Measurements from ENCODE around the gene GAB1.

The GAB1 gene

DNA sequence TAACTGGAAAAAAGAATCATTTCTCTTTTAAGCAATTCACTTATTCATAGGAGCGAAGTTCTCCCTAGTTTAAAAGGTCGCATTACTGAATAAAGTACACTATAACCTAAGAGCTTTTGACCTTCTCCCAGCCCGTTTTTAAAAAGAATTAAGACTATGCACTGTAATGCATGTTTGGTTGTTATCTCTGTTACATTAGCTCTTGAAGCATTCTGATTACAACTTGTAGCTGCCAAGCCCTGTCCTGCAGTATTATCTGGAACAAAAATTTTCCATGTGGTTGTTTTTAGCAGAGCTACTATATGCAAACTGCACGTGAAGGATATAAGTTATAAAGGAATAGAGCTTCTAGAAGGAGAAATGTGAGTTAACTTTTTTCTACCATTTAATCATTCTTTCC lies 8.1 kb downstream of the GAB1 start:
- Histone ChIP-seq H3K4me3 (ENCODE audit: low read depth, low read length) (no peak overlapping the region), H3K9me3 (ENCODE audit: control insufficient read depth, insufficient read depth, low read depth, low read length) (no peaks in the 10 kb centered on the region), H3K36me3 (ENCODE audit: control insufficient read depth in 2 of 2, insufficient read depth in 1 of 2, low read length in 2 of 2) (no peaks in the 10 kb centered on the region), H3K4me1 (ENCODE audit: control insufficient read depth, insufficient read depth, low read length) (peaks cover 10% of the 10 kb centered on the region; the same call in 1 of the 2 replicates), H3K27ac (ENCODE audit: extremely low read depth, low read depth, low read length) (no peak overlapping the region)
- POLR2A ChIA-PET, result interaction anchor here (1.1 kb wide), 1 partner anchor 8 kb away, joined by 3 read pairs; the partner anchor contains the start of gene GAB1
- CTCF ChIA-PET, result interaction anchor here (0.7 kb wide), 1 partner anchor 1997 kb away, joined by 3 read pairs; no protein-coding TSS in a partner anchor
- TF ChIP-seq BCL11A (tag by site-specific recombination; IDR thresholded peaks at IDR 0.05; ENCODE audit: low read depth) (no peak), ZNF549 (tag by site-specific recombination; IDR thresholded peaks at IDR 0.05) (no peak), KLF7 (tag by site-specific recombination; IDR thresholded peaks at IDR 0.05; ENCODE audit: borderline replicate concordance) (no peak), ZNF658 (tag by site-specific recombination; IDR thresholded peaks at IDR 0.05) (no peak), ZNF140 (tag by site-specific recombination; IDR thresholded peaks at IDR 0.05) (no peak)

DNA sequence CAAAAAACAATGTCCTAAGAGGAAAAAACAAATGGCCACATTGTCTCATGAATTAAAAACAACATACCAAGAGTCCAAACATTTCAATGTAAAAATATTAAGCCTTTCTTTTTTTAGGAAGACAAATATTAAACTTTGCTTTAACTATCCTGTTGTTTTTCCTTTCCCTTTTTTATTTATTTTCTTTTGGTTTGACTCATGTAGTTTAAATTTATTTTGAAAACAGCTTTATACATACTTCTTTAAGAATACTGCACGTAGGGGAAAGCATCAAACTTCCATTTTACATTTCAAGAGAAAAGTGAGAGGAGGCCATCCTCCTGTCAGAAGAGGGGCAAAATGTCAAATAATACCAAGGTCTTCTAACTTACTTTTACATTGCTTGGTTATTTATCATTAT lies 8.7 kb downstream of the GAB1 start:
- Histone ChIP-seq H3K9me3 (ENCODE audit: control insufficient read depth, insufficient read depth, low read depth, low read length) (no peaks in the 10 kb centered on the region), H3K36me3 (ENCODE audit: control insufficient read depth in 2 of 2, insufficient read depth in 1 of 2, low read length in 2 of 2) (no peaks in the 10 kb centered on the region), H3K4me3 (ENCODE audit: low read depth, low read length) (no peak overlapping the region), H3K27ac (ENCODE audit: extremely low read depth, low read depth, low read length) (no peak overlapping the region), H3K4me1 (ENCODE audit: control insufficient read depth, insufficient read depth, low read length) (peaks cover 10% of the 10 kb centered on the region; the same call in 1 of the 2 replicates)
- CTCF ChIA-PET, result no interaction called here
- TF ChIP-seq ZNF354C (tag by site-specific recombination; IDR thresholded peaks at IDR 0.05; ENCODE audit: borderline replicate concordance, low read depth) (no peak), ZNF202 (tag by site-specific recombination; IDR thresholded peaks at IDR 0.05; ENCODE audit: borderline replicate concordance) (no peak), GLI2 (tag by site-specific recombination; IDR thresholded peaks at IDR 0.05; ENCODE audit: borderline replicate concordance, low read depth) (no peak), ZNF621 (tag by site-specific recombination; IDR thresholded peaks at IDR 0.05) (no peak), IKZF3 (tag by site-specific recombination; IDR thresholded peaks at IDR 0.05) (no peak), ZNF777 (tag by site-specific recombination; IDR thresholded peaks at IDR 0.05; ENCODE audit: borderline replicate concordance) (no peak), ZIC2 (tag by site-specific recombination; IDR thresholded peaks at IDR 0.05) (no peak), SALL2 (tag by site-specific recombination; IDR thresholded peaks at IDR 0.05; ENCODE audit: borderline replicate concordance) (no peak), ZSCAN16 (tag by site-specific recombination; IDR thresholded peaks at IDR 0.05) (no peak), ZNF223 (tag by site-specific recombination; IDR thresholded peaks at IDR 0.05) (no peak), ZNF114 (tag by site-specific recombination; IDR thresholded peaks at IDR 0.05) (no peak), ZFP41 (tag by site-specific recombination; IDR thresholded peaks at IDR 0.05; ENCODE audit: borderline replicate concordance) (no peak), ZNF175 (tag by site-specific recombination; IDR thresholded peaks at IDR 0.05) (no peak)
- TF ChIP-seq, protein P1, sequence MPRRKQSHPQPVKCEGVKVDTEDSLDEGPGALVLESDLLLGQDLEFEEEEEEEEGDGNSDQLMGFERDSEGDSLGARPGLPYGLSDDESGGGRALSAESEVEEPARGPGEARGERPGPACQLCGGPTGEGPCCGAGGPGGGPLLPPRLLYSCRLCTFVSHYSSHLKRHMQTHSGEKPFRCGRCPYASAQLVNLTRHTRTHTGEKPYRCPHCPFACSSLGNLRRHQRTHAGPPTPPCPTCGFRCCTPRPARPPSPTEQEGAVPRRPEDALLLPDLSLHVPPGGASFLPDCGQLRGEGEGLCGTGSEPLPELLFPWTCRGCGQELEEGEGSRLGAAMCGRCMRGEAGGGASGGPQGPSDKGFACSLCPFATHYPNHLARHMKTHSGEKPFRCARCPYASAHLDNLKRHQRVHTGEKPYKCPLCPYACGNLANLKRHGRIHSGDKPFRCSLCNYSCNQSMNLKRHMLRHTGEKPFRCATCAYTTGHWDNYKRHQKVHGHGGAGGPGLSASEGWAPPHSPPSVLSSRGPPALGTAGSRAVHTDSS (tag by site-specific recombination; IDR thresholded peaks at IDR 0.05), result no peak
- TF ChIP-seq, protein P2, sequence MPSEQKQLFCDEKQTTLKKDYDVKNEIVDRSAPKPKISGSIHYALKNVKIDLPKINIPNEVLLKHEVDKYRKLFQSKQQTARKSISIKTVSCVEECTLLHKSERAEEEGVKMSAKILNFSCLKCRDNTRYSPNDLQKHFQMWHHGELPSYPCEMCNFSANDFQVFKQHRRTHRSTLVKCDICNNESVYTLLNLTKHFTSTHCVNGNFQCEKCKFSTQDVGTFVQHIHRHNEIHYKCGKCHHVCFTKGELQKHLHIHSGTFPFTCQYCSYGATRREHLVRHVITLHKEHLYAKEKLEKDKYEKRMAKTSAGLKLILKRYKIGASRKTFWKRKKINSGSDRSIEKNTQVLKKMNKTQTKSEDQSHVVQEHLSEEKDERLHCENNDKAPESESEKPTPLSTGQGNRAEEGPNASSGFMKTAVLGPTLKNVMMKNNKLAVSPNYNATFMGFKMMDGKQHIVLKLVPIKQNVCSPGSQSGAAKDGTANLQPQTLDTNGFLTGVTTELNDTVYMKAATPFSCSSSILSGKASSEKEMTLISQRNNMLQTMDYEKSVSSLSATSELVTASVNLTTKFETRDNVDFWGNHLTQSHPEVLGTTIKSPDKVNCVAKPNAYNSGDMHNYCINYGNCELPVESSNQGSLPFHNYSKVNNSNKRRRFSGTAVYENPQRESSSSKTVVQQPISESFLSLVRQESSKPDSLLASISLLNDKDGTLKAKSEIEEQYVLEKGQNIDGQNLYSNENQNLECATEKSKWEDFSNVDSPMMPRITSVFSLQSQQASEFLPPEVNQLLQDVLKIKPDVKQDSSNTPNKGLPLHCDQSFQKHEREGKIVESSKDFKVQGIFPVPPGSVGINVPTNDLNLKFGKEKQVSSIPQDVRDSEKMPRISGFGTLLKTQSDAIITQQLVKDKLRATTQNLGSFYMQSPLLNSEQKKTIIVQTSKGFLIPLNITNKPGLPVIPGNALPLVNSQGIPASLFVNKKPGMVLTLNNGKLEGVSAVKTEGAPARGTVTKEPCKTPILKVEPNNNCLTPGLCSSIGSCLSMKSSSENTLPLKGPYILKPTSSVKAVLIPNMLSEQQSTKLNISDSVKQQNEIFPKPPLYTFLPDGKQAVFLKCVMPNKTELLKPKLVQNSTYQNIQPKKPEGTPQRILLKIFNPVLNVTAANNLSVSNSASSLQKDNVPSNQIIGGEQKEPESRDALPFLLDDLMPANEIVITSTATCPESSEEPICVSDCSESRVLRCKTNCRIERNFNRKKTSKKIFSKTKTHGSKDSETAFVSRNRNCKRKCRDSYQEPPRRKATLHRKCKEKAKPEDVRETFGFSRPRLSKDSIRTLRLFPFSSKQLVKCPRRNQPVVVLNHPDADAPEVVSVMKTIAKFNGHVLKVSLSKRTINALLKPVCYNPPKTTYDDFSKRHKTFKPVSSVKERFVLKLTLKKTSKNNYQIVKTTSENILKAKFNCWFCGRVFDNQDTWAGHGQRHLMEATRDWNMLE (tag by site-specific recombination; conservative IDR thresholded peaks at IDR 0.05; ENCODE audit: low read depth), result no peak
- TF ChIP-seq, protein P3, sequence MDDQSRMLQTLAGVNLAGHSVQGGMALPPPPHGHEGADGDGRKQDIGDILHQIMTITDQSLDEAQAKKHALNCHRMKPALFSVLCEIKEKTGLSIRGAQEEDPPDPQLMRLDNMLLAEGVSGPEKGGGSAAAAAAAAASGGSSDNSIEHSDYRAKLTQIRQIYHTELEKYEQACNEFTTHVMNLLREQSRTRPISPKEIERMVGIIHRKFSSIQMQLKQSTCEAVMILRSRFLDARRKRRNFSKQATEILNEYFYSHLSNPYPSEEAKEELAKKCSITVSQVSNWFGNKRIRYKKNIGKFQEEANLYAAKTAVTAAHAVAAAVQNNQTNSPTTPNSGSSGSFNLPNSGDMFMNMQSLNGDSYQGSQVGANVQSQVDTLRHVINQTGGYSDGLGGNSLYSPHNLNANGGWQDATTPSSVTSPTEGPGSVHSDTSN (CRISPR knock-in tag; IDR thresholded peaks at IDR 0.05), result no peak
- TF ChIP-seq, protein P4, sequence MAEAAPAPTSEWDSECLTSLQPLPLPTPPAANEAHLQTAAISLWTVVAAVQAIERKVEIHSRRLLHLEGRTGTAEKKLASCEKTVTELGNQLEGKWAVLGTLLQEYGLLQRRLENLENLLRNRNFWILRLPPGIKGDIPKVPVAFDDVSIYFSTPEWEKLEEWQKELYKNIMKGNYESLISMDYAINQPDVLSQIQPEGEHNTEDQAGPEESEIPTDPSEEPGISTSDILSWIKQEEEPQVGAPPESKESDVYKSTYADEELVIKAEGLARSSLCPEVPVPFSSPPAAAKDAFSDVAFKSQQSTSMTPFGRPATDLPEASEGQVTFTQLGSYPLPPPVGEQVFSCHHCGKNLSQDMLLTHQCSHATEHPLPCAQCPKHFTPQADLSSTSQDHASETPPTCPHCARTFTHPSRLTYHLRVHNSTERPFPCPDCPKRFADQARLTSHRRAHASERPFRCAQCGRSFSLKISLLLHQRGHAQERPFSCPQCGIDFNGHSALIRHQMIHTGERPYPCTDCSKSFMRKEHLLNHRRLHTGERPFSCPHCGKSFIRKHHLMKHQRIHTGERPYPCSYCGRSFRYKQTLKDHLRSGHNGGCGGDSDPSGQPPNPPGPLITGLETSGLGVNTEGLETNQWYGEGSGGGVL (tag by site-specific recombination; IDR thresholded peaks at IDR 0.05), result no peak
- POLR2A ChIA-PET, result interaction anchor here (1.1 kb wide), 1 partner anchor 8 kb away, joined by 3 read pairs; the partner anchor contains the start of gene GAB1
